Measurements from ENCODE around the gene GUF1.

Gene GUF1

DNA sequence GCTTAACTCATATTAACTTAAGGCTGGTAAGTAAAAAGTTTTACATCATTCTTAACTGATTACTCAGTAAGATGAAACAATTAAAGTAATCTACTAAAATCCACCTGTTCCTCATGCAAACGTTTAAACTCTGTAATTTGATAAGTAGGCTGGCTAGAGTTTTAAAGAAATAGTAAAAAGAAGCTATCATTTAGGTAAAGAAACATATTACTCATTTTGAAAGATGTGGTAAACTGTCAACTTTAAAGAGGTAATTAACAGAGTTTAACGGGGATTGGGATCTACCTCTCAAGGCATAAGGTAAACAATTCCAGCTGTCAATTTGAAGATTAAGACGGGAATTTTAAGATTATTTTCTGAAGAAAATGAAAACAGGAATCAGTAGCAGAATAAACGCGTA, 38.4 kb downstream of the GUF1 start:
- no peak overlapping the region for H3K27ac ChIP-seq
- H2AFZ ChIP-seq, result no peak overlapping the region
- no peaks in the 10 kb centered on the region for H3K79me2 ChIP-seq
- no peak overlapping the region for H3K4me2 ChIP-seq (ENCODE audit: low read length)
- no peak overlapping the region for H3K9ac ChIP-seq
- H3K36me3 ChIP-seq (ENCODE audit: control insufficient read depth, insufficient read depth, low read length), result no peaks in the 10 kb centered on the region
- H3K9me3 ChIP-seq (ENCODE audit: control insufficient read depth, low read length), result no peaks in the 10 kb centered on the region
- TF ChIP-seq, protein P1, sequence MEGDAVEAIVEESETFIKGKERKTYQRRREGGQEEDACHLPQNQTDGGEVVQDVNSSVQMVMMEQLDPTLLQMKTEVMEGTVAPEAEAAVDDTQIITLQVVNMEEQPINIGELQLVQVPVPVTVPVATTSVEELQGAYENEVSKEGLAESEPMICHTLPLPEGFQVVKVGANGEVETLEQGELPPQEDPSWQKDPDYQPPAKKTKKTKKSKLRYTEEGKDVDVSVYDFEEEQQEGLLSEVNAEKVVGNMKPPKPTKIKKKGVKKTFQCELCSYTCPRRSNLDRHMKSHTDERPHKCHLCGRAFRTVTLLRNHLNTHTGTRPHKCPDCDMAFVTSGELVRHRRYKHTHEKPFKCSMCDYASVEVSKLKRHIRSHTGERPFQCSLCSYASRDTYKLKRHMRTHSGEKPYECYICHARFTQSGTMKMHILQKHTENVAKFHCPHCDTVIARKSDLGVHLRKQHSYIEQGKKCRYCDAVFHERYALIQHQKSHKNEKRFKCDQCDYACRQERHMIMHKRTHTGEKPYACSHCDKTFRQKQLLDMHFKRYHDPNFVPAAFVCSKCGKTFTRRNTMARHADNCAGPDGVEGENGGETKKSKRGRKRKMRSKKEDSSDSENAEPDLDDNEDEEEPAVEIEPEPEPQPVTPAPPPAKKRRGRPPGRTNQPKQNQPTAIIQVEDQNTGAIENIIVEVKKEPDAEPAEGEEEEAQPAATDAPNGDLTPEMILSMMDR (IDR thresholded peaks at IDR 0.05), result no peak
- no peaks in the 10 kb centered on the region for H3K27me3 ChIP-seq (ENCODE audit: control insufficient read depth, insufficient read depth, low read length)
- H3K4me1 ChIP-seq, result no peaks in the 10 kb centered on the region
- no peak overlapping the region for H3K4me3 ChIP-seq (ENCODE audit: low read depth, low read length)

DNA sequence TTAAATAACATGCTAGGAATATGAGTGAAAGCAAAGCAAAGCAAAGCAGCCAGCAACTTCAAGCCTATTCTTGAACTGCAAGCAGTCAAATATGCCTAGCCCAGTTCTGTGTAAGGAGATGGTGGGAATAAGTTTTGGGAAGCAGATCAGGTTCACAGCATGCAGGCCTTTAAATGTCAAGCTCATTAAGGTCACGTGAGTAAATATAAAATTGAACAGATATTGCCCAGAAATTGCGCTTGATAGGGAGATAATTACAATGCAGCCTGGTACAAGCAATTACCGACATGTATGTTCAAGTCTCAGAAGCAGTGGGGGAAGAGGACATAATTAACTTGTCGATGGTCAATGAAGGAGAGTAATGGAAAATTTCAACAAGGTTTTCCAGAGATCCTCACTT, 42.2 kb downstream of the GUF1 start:
- Histone ChIP-seq H3K79me2 (no peaks in the 10 kb centered on the region), H2AFZ (no peak overlapping the region), H3K27ac (no peak overlapping the region), H3K36me3 (ENCODE audit: control insufficient read depth, insufficient read depth, low read length) (no peaks in the 10 kb centered on the region), H3K9ac (no peak overlapping the region), H3K4me3 (ENCODE audit: low read depth, low read length) (no peak overlapping the region), H3K4me1 (no peaks in the 10 kb centered on the region), H3K4me2 (ENCODE audit: low read length) (no peak overlapping the region), H3K27me3 (ENCODE audit: control insufficient read depth, insufficient read depth, low read length) (no peaks in the 10 kb centered on the region), H3K9me3 (ENCODE audit: control insufficient read depth, low read length) (no peaks in the 10 kb centered on the region)
- TF ChIP-seq, protein P1 (IDR thresholded peaks at IDR 0.05), result no peak

DNA sequence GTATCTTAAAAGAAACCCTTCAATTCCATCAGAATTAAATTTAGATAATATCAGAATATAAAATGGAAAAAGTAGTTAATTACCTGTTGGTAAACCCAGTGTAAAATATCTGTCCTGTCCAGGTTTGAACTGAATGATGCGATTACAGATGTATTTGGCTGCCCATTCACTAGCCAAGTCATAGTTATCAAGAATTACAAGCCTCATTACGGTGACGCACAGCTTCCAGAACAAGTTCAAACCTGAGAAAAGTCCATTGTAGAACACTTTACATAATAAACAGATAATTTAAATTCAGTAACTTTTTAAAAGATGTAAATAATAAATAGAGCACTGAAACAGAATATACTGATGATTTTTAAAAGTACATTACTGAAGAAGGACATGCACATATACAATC, 43.8 kb downstream of the GUF1 start:
- H3K4me1 ChIP-seq, result no peaks in the 10 kb centered on the region
- H3K9ac ChIP-seq, result no peak overlapping the region
- H3K36me3 ChIP-seq (ENCODE audit: control insufficient read depth, insufficient read depth, low read length), result no peaks in the 10 kb centered on the region
- H3K27me3 ChIP-seq (ENCODE audit: control insufficient read depth, insufficient read depth, low read length), result no peaks in the 10 kb centered on the region
- H3K79me2 ChIP-seq, result no peaks in the 10 kb centered on the region
- H3K27ac ChIP-seq, result no peak overlapping the region
- H3K4me3 ChIP-seq (ENCODE audit: low read depth, low read length), result no peak overlapping the region
- TF ChIP-seq, protein P1 (IDR thresholded peaks at IDR 0.05), result no peak
- no peak overlapping the region for H2AFZ ChIP-seq
- no peak overlapping the region for H3K4me2 ChIP-seq (ENCODE audit: low read length)
- no peaks in the 10 kb centered on the region for H3K9me3 ChIP-seq (ENCODE audit: control insufficient read depth, low read length)

DNA sequence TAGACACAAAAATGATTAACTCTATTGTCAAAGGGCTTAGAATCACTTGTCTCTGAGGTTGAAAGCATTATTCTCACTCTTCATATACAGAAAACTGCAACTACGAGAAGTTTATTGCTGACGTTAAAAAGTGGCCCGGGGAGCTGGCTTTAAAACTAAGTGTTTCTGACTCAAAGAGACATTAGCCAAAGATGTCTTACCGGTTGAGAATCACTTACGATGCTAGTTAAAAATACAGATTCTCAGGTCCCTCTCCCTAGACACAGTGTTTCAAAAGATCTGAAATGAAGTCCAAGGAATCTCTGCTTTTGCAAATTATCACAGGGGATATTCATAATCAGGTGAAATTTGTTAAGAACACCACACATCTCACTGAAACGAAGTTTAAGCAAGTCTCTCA, 46.9 kb downstream of the GUF1 start:
- Histone ChIP-seq H3K9ac (no peak overlapping the region), H3K9me3 (ENCODE audit: control insufficient read depth, low read length) (no peaks in the 10 kb centered on the region), H2AFZ (no peak overlapping the region), H3K4me2 (ENCODE audit: low read length) (peak overlapping the region; percentile 42), H3K4me1 (no peaks in the 10 kb centered on the region), H3K79me2 (no peaks in the 10 kb centered on the region), H3K36me3 (ENCODE audit: control insufficient read depth, insufficient read depth, low read length) (no peaks in the 10 kb centered on the region), H3K27ac (no peak overlapping the region), H3K27me3 (ENCODE audit: control insufficient read depth, insufficient read depth, low read length) (no peaks in the 10 kb centered on the region), H3K4me3 (ENCODE audit: low read depth, low read length) (peak overlapping the region; percentile 89)
- TF ChIP-seq, protein P1 (IDR thresholded peaks at IDR 0.05), result no peak

DNA sequence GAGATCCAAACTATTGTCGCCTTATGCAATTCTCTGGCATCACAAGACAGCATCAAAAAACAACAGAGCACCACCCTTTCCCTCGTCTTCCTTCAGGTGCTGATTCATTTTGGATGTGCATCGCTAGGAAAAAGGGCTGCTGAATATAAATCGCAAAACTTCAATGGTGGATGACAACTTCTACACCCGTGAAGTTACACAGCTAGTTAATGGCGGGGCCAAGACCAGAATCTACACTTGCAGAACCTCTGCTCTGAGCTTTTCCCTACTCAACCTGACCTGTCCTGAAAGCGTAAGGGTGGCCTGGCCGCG, 47.5 kb downstream of the GUF1 start:
- peak overlapping the region; percentile 76 for H3K27ac ChIP-seq
- H3K4me1 ChIP-seq, result no peaks in the 10 kb centered on the region
- H2AFZ ChIP-seq, result peak overlapping the region; percentile 84
- peak overlapping the region; percentile 42 for H3K4me2 ChIP-seq (ENCODE audit: low read length)
- H3K36me3 ChIP-seq (ENCODE audit: control insufficient read depth, insufficient read depth, low read length), result no peaks in the 10 kb centered on the region
- no peaks in the 10 kb centered on the region for H3K79me2 ChIP-seq
- TF ChIP-seq, protein P1 (IDR thresholded peaks at IDR 0.05), result no peak
- H3K9ac ChIP-seq, result no peak overlapping the region
- H3K9me3 ChIP-seq (ENCODE audit: control insufficient read depth, low read length), result no peaks in the 10 kb centered on the region
- H3K4me3 ChIP-seq (ENCODE audit: low read depth, low read length), result peak overlapping the region; percentile 89
- no peaks in the 10 kb centered on the region for H3K27me3 ChIP-seq (ENCODE audit: control insufficient read depth, insufficient read depth, low read length)

Measured in parathyroid adenoma (tissue), 2 donors.